ENCODE data around the gene PCCA.
A peak's percentile ranks its signal among the peaks of the same experiment; 100 is the strongest.
"Not testable (repeated sequence)": the region's sequence is repeated elsewhere in the genome, so short reads cannot be mapped to it uniquely, and the experiment has no call there.

The PCCA gene

DNA sequence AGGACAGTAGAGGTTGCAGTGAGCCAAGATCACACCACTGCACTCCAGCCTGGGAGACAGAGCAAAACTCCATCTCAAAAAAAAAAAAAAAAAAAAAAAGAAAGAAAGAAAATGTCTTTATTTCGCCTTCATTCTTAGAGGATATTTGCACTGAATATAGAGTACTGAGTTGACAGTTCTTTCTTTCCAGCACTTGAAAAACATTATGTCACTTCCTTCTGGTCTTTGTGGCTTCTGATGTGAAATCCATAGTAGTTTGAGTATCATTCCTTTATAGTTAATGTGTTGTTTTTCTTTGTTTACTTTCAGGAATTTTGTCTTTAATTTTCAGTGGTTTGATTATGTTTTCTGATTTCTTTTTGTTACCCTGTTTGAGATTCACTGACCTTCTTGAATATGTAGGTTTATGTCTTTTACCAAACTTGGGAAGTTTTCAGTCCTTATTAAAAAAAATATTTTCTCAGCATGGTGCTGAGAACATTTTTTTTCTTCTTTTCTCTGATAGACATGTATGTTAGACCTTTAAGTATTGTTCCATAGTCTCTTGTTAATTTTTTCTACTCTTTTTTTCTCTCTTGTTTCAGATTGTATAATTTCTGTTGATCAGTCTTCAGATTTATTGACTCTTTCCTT lies 50.1 kb downstream of the PCCA start:
- DNase-seq (ENCODE audit: low read depth) = no peak
- no peak overlapping the region for H3K4me3 ChIP-seq (ENCODE audit: control insufficient read depth, low read depth, low read length)
- TF ChIP-seq, protein P1, sequence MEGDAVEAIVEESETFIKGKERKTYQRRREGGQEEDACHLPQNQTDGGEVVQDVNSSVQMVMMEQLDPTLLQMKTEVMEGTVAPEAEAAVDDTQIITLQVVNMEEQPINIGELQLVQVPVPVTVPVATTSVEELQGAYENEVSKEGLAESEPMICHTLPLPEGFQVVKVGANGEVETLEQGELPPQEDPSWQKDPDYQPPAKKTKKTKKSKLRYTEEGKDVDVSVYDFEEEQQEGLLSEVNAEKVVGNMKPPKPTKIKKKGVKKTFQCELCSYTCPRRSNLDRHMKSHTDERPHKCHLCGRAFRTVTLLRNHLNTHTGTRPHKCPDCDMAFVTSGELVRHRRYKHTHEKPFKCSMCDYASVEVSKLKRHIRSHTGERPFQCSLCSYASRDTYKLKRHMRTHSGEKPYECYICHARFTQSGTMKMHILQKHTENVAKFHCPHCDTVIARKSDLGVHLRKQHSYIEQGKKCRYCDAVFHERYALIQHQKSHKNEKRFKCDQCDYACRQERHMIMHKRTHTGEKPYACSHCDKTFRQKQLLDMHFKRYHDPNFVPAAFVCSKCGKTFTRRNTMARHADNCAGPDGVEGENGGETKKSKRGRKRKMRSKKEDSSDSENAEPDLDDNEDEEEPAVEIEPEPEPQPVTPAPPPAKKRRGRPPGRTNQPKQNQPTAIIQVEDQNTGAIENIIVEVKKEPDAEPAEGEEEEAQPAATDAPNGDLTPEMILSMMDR (conservative IDR thresholded peaks at IDR 0.05; ENCODE audit: control insufficient read depth, insufficient read depth, low read depth, low read length) = no peak

- TF ChIP-seq, protein P1 (conservative IDR thresholded peaks at IDR 0.05; ENCODE audit: control insufficient read depth, insufficient read depth, low read depth, low read length) = no peak
- H3K4me3 ChIP-seq (ENCODE audit: control insufficient read depth, low read depth, low read length) = no peak overlapping the region
- DNase-seq (ENCODE audit: low read depth) = peak; percentile 35
These were observed 50.9 kb downstream of the PCCA start for GRCh38 chr13:100139817-100140216.

DNA sequence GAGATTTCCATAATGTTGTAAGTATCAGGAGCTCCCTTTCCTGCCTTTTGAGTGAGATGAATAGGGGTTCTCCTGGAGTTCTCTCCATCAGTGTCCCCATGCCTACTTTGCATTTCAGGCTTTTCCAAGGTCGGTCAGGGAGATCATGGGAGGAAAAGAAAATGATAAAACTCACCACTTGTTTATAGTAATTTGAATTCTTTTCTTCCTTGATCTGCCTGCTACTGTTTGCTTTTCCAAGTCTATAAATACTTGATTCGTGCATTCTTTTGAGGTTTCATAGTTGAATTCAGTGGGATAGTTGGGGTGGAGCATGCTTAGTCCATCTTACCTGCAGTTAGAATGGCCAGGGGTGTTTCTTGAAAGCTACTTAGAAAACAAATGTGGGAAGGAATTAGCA lies 51.5 kb downstream of the PCCA start:
- DNase-seq (ENCODE audit: low read depth) = no peak
- TF ChIP-seq, protein P1 (conservative IDR thresholded peaks at IDR 0.05; ENCODE audit: control insufficient read depth, insufficient read depth, low read depth, low read length) = no peak
- H3K4me3 ChIP-seq (ENCODE audit: control insufficient read depth, low read depth, low read length) = no peak overlapping the region

DNA sequence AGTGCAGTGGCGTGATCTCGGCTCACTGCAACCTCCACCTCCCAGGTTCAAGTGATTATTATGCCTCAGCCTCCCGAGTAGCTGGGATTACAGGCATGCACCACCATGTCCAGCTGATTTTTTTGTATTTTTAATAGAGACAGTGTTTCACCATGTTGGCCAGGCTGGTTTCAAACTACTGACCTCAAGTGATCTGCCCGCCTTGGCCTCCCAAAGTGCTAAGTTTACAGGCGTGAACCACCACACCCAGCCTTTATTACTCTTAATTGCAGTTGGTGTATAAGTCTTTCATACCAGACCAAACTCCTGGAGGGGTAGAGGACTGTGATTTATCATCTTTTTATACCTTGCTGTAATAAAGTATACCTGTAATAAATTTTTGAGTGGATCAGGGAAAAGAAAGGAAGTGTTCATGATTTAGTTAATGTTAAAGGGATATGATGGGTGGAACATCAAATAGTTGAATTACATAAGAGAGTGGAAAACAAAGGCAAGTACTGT lies 52.6 kb downstream of the PCCA start:
- DNase-seq (ENCODE audit: low read depth); H3K4me3 ChIP-seq (ENCODE audit: control insufficient read depth, low read depth, low read length): not testable (repeated sequence)

DNA sequence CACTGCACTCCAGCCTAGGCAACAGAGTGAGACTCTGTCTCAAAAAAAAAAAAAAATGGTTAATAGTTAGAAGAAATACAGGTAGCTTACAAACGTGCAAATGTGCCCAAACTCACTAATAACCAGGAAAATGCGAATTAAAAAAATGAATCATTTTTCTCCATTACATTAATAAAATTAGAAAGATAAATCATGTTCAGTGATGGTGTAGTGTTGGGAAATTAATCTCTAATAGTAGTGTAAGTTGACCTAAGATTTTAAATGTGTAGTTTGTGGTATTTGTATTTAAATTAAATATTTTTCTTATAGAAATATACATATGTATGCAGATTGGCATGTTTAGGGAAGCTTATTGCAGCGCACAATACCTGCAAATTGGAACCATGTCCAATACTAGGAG lies 57.6 kb downstream of the PCCA start:
- no peak overlapping the region for H3K4me3 ChIP-seq (ENCODE audit: control insufficient read depth, low read depth, low read length)
- TF ChIP-seq, protein P1 (conservative IDR thresholded peaks at IDR 0.05; ENCODE audit: control insufficient read depth, insufficient read depth, low read depth, low read length) = no peak
- DNase-seq (ENCODE audit: low read depth) = no peak

DNA sequence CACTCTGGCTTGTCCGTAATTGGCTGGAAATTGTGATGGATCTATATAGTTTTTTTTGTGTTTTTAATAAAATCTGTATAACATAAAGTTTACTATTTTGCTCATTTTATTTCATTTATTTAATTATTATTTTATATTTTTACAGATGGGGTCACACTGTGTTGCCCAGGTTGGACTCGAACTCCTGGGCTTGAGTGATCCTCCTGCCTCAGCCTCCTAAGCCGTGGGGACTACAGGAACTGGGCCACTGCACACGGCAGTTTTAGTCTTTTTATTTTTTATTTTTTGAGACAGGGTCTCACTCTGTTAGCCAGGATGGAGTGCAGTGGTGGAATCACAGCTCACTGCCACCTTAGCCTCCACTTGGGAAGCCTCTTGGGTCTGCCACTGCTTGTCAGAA lies 58.9 kb downstream of the PCCA start:
- no peak overlapping the region for H3K4me3 ChIP-seq (ENCODE audit: control insufficient read depth, low read depth, low read length)
- TF ChIP-seq, protein P1 (conservative IDR thresholded peaks at IDR 0.05; ENCODE audit: control insufficient read depth, insufficient read depth, low read depth, low read length) = no peak
- no peak for DNase-seq (ENCODE audit: low read depth)

GRCh38 chr13:100148422-100148821 lies 59.5 kb downstream of the PCCA start:
- H3K4me3 ChIP-seq (ENCODE audit: control insufficient read depth, low read depth, low read length) = no peak overlapping the region
- TF ChIP-seq, protein P1 (conservative IDR thresholded peaks at IDR 0.05; ENCODE audit: control insufficient read depth, insufficient read depth, low read depth, low read length) = no peak
- DNase-seq (ENCODE audit: low read depth) = no peak

All from fibroblast of mammary gland (primary cell).